Measurements from ENCODE around the gene FAM186B. TPM values are rescaled to one million over a fixed set of nuclear protein-coding genes. Genes with fewer than 3 reads are reported as not detected.

FAM186B gene, protein sequence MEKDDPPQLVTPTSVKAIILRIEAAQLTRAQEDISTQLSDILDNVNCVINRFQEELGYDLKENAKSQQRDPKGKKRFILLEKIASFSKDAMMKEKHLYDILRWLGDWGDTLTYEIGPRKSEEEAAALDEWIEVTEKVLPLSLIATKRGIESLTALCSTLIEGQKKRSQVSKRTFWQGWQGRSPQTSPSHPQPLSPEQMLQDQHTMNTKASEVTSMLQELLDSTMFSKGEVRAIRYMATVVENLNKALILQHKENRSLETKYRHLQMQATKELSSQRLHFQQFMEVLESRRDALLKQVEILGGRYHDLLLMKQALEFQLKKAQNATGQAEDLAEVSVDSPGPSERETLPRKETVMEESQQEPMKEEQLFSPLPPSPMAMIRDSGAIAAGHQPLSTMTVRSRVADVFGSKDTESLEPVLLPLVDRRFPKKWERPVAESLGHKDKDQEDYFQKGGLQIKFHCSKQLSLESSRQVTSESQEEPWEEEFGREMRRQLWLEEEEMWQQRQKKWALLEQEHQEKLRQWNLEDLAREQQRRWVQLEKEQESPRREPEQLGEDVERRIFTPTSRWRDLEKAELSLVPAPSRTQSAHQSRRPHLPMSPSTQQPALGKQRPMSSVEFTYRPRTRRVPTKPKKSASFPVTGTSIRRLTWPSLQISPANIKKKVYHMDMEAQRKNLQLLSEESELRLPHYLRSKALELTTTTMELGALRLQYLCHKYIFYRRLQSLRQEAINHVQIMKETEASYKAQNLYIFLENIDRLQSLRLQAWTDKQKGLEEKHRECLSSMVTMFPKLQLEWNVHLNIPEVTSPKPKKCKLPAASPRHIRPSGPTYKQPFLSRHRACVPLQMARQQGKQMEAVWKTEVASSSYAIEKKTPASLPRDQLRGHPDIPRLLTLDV
- under 0.01 and 0.06 TPM in 2 replicates for total RNA-seq

DNA sequence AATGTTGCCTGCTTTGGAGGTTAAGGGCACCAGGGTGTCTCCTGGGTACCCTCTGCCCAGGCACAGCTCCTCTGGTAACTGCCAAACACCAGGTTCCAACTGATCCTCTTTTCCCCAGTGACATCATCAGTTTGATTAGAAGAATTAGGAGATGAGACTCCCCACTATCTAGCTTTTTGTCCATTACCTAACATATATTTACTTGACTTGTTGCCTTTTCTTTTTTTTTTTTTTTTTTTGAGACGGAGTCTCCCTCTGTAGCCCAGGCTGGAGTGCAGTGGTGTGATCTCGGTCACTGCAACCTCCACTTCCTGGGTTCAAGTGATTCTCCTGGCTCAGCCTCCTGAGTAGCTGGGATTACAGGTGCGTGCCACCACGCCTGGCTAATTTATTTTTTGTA, at the start of gene FAM186B:
Gene FAM186B, minus strand, starts transcription at position 101 of the 400 bp plus-strand sequence. CDS start 162 bp downstream, outside the sequence.

DNA sequence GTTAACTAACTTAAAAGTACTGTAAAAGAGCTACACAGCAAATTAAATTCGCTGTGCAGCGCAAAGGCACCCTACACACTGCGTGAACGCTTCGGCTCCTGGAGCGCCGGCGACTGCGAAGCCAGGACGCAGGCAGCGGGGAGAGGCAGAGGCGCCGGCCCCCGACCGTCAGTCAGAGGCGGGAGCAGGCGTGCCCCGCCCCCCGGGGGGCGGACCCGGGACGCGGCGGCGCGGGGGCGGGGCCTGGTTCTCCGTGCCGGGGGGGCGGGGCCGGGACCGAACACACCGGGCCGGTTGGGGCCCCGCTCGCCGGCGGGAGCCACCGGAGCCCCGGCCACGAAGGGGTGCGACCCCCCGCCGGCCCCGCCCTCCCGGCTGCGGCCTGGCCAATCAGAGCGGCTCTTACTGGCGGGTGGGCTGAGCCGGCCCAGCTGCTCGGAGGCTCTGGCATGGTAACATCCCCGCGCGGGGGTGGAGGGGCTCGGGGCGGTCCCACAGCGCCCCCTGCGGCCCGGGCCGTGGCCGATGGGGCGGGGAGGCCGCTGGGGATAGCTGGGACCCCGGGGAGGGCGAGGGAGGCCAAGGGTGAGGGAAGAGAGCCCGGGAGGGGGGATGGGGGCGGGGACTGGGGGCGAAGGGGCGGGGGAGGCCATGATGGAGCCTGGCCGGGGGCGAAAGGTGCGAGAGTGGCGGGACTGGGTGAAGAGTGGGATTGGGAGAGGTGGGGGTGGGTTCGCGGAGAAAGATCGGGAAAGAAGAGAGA, 17.9 kb upstream of the FAM186B start, which contains the start of gene PRPF40B:
Gene PRPF40B, plus strand, starts transcription at position 420 of the 763 bp plus-strand sequence. Its CDS starts 30 bp downstream, at position 450.

DNA sequence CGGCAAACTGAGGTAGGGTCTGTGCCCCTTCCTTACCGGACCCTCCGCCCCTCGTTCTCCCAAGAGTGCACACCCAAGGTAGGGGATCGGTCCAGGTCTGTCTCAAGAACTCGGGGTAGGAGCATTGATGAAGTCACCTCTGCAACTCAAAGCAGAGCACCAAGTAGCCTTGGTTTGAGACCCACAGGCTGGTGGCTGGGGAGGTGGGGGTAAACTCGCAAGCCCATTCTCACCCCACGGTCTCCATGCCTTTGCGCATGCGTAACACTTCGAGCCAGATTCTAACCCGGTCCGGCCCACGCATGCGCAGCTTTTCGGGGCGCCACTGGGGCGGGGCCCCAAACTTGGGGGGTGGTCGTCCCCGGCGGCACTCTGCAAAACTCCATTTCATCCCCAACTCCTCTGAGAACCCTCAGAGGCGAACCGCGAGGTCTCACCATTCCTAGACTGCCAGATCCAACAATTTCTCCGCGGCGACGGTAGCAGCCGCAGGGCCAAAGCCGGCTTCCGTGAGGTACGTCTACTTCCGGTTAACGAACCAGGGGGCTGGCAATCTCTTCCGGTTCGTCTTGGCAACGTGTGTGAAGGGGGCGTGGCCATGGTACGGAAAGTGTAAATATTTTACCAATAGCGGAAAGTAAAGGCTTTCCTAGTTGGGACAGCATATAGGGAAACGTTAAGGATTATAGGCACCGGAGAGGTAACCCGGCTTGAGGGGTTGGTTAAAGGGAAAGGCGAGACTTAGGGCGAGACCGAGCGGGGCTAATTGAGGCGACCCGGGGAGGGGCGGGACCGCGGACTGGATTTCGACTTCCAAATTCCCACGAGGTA, 37.6 kb downstream of the FAM186B start, which contains the start of gene MCRS1:
Gene MCRS1, minus strand, starts transcription at position 532 of the 831 bp plus-strand sequence. CDS start 1,411 bp downstream, outside the sequence.

DNA sequence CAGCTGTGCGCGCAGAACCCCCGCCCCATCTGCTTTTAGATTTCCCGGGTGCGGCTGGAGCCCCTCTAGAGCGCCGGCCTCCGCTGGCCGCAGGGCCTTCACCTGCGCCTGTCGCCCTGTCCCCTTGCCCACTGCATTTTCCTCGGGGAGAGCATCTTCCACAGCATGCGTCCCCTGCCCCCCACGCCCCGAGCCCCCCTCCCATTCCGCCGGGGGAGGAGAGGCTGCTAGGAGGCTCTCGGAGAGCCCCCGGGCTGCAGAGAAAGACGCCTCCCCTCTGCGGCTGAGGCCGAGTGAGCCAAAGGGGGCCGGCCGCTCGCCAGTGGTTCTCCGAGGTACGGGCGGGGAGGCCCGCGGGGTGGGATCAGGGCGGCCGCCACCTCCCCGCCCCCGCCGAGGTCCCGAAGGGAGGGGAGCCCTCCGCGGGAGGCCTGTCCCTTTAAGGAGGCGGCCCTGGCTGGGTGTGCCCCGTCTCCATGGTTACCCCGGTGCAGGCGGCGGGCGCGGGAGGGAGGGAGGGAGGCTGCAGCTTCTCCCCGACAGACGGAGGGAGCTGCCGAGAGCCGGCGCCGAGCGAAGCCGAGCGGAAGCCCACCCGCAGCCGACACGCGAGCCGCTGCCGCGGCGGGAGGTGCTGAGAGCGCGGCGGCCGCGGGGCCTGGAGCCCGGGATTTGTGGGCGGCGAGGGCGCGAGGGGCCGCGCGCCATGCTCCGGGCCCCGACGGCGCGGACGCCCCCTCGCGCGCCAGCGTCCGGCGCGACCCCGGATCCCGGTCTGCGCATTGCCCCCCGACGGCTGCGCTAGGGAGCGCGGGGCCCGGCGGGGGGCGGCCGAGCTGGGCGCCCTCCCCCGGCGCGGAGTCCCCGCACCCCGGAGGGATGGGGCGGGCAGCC, 66.7 kb downstream of the FAM186B start, which contains the start of gene KCNH3:
Gene KCNH3, plus strand, starts transcription at position 521 of the 894 bp plus-strand sequence. CDS start 387 bp downstream, outside the sequence.

Other genes starting within 250 kb of the FAM186B start
- gene SPATS2, start 238.2 kb downstream of the FAM186B start, total RNA-seq: 20.2 and 31.6 TPM in 2 replicates
- gene KCNH3, start 66.6 kb downstream of the FAM186B start, total RNA-seq: 0.06 TPM in 1 of 2 replicates, not detected in the other
- gene MCRS1, start 37.5 kb downstream of the FAM186B start, total RNA-seq: 52.9 and 55.5 TPM in 2 replicates
- gene PRPF40B, start 17.9 kb upstream of the FAM186B start, total RNA-seq: 2.1 and 5.3 TPM in 2 replicates
- 61.7 and 123 TPM in 2 replicates for gene FMNL3, start 101.8 kb upstream of the FAM186B start, total RNA-seq
- 281 and 443 TPM in 2 replicates for gene TMBIM6, start 135.9 kb upstream of the FAM186B start, total RNA-seq
- gene NCKAP5L, start 222.8 kb upstream of the FAM186B start, total RNA-seq: 6.6 and 12.3 TPM in 2 replicates
- gene BCDIN3D, start 237.5 kb upstream of the FAM186B start, total RNA-seq: 2.1 and 2.5 TPM in 2 replicates

Measured in bladder microvascular endothelial cell (primary cell).